Mucosa of descending colon (tissue), 3 donors: ENCODE results near the gene BRINP2. TPM values are rescaled to one million over a fixed set of nuclear protein-coding genes. Genes with fewer than 3 reads are reported as not detected.

ENCODE experiments used
- ATAC-seq: fragments of 200-7000 bp; cut with Tn5 transposase; one replicate; pipeline ENCODE4 v1.9.1; 2020; ENCODE audit warnings: mild to moderate bottlenecking, moderate library complexity
- DNase-seq, 3 donors: peaks; one replicate each; pipeline ENCODE4 v3.0.0-alpha.2; 2020
- H3K36me3 ChIP-seq: fragments of 200-600 bp; one replicate; pipeline ENCODE4 v1.8.0; 2021; ENCODE audit warnings: low read depth, mild to moderate bottlenecking
- H3K4me1 ChIP-seq: fragments of 200-600 bp; one replicate; pipeline ENCODE4 v1.8.0; 2021; ENCODE audit warnings: low read depth, mild to moderate bottlenecking
- H3K4me3 ChIP-seq: fragments of 200-600 bp; one replicate; pipeline ENCODE4 v1.8.0; 2021; ENCODE audit warnings: mild to moderate bottlenecking
- H3K9me3 ChIP-seq: fragments of 200-600 bp; one replicate; pipeline ENCODE4 v1.8.0; 2021; ENCODE audit warnings: mild to moderate bottlenecking
- CTCF ChIP-seq: fragments of 200-600 bp; IDR thresholded peaks from one replicate; pipeline ENCODE4 v1.8.0; 2022; ENCODE audit warnings: antibody characterized with exemption, mild to moderate bottlenecking
- intact Hi-C, 2 donors: fragments of 100-400 bp; cut with DNase I in 1 of 2; cut with micrococcal nuclease in 1 of 2; formaldehyde crosslinking; loops; one replicate each; pipeline versions ENCODE4 v1.11.0 to v1.11.1; 2022; cut with DNase I, micrococcal nuclease
- total RNA-seq, 3 donors: library from RNA; stranded (reverse); fragmentation: NEBNext Ultra II Directional in 2 of 3; extraction: Animal tissue kit (Norgen Biotek cat#: 25700) in 2 of 3; gene quantifications; one replicate each; pipeline versions ENCODE4 v1.2.1 to v1.2.4, GENCODE V29; 2021 to 2023
- donor health status: DM: no; HTN: no; CAD: no; lungs with moderate emphysema.
- donor health status: DM: no; HTN: no; CAD: no.
- donor health status: DM: no; HTN: yes; CAD: no.

BRINP2 gene
- total RNA-seq, 3 donors from 2014 or later = 0.13 TPM; not detected in 2

GRCh38 chr1:177186639-177187038, 15.9 kb downstream of the BRINP2 start:
- no peak for ATAC-seq
- intact Hi-C loops = loop anchor here in 1 of 2 donors (10.0 kb wide), 1 partner anchor 292 kb away; no protein-coding TSS in a partner anchor
- no peak for DNase-seq
- H3K4me1 ChIP-seq = no peaks in the 10 kb centered on the region
- no peaks in the 10 kb centered on the region for H3K36me3 ChIP-seq
- no peaks in the 10 kb centered on the region for H3K9me3 ChIP-seq
- TF ChIP-seq CTCF = no peak
- no peak overlapping the region for H3K4me3 ChIP-seq

- intact Hi-C loops = no loop called here
- DNase-seq = no peak
- Histone ChIP-seq H3K9me3 (no peaks in the 10 kb centered on the region), H3K4me1 (no peaks in the 10 kb centered on the region), H3K36me3 (no peaks in the 10 kb centered on the region), H3K4me3 (no peak overlapping the region)
- TF ChIP-seq CTCF = no peak
- ATAC-seq = no peak
These were observed 19.7 kb downstream of the BRINP2 start for GRCh38 chr1:177190308-177190970.

GRCh38 chr1:177198243-177198642, 27.5 kb downstream of the BRINP2 start:
- intact Hi-C loops = no loop called here
- TF ChIP-seq CTCF = no peak

GRCh38 chr1:177200290-177200689, 29.5 kb downstream of the BRINP2 start:
- no peak for TF ChIP-seq CTCF
- intact Hi-C loops = no loop called here

More at GRCh38 chr1:177198243-177198642, 27.5 kb downstream of the BRINP2 start:
- H3K9me3 ChIP-seq = no peaks in the 10 kb centered on the region
- DNase-seq (no peak), ATAC-seq (no peak)
- H3K4me3 ChIP-seq = no peak overlapping the region
- H3K36me3 ChIP-seq = no peaks in the 10 kb centered on the region
- H3K4me1 ChIP-seq = no peaks in the 10 kb centered on the region

GRCh38 chr1:177206831-177207355, 36.1 kb downstream of the BRINP2 start:
- no peaks in the 10 kb centered on the region for H3K4me1 ChIP-seq
- no peak overlapping the region for H3K4me3 ChIP-seq
- no peak for TF ChIP-seq CTCF
- intact Hi-C loops = no loop called here
- DNase-seq = no peak
- ATAC-seq = no peak
- H3K9me3 ChIP-seq = no peaks in the 10 kb centered on the region
- H3K36me3 ChIP-seq = no peaks in the 10 kb centered on the region

More at GRCh38 chr1:177200290-177200689, 29.5 kb downstream of the BRINP2 start:
- Histone ChIP-seq H3K9me3 (no peaks in the 10 kb centered on the region), H3K4me3 (no peak overlapping the region), H3K4me1 (no peaks in the 10 kb centered on the region), H3K36me3 (no peaks in the 10 kb centered on the region)
- DNase-seq = no peak
- ATAC-seq = no peak
